AG09309 (cell line): ENCODE data around the gene KRTAP4-16.
"Not testable (repeated sequence)": the region's sequence is repeated elsewhere in the genome, so short reads cannot be mapped to it uniquely, and the experiment has no call there.

Experiments used
- DNase-seq: peaks from one replicate; pipeline ENCODE4 v3.0.0-alpha.2; 2010; ENCODE audit warnings: low read depth
- H3K4me3 ChIP-seq: 2 replicates; pipeline ENCODE4 v1.5.1; 2011; ENCODE audit warnings: mild to moderate bottlenecking, low read depth, low read length, moderate library complexity; ENCODE audit not compliant: control insufficient read depth
- CTCF ChIP-seq: IDR thresholded peaks from 2 replicates; pipeline ENCODE4 v1.5.1; 2011; ENCODE audit warnings: mild to moderate bottlenecking, low read depth, low read length, inconsistent platforms; ENCODE audit not compliant: insufficient read depth, control insufficient read depth; ENCODE audit errors: missing control alignments

Gene KRTAP4-16

GRCh38 chr17:41101586-41102259 is at the start of gene KRTAP4-16:
Gene KRTAP4-16, minus strand, starts transcription at chr17:41102209. Its CDS starts 0 bp downstream, at chr17:41102209.
- TF ChIP-seq CTCF: no peak
- peak within 1 kb of the TSS; percentile 12 for H3K4me3 ChIP-seq
- DNase-seq: no peak

GRCh38 chr17:41151525-41151924 is 49.5 kb upstream of the KRTAP4-16 start:
- no peak for DNase-seq
- TF ChIP-seq CTCF: no peak
- no peak overlapping the region for H3K4me3 ChIP-seq

- H3K4me3 ChIP-seq: no peak overlapping the region
- DNase-seq: no peak
- TF ChIP-seq CTCF: no peak
Measured at GRCh38 chr17:41150026-41150425, 48.0 kb upstream of the KRTAP4-16 start.

- H3K4me3 ChIP-seq: no peak within 1 kb of the TSS
- no peak for TF ChIP-seq CTCF
- DNase-seq: no peak
Measured at GRCh38 chr17:41149652-41149985, 47.6 kb upstream of the KRTAP4-16 start, which contains the start of gene KRTAP4-5. Gene KRTAP4-5, minus strand, starts transcription at chr17:41149825. Its CDS starts 58 bp downstream, at chr17:41149767.

GRCh38 chr17:41148971-41149651 is 47.1 kb upstream of the KRTAP4-16 start:
- not testable (repeated sequence) for DNase-seq, H3K4me3 ChIP-seq

GRCh38 chr17:41147531-41148204 is 45.7 kb upstream of the KRTAP4-16 start:
- no peak for DNase-seq

More at GRCh38 chr17:41147531-41148204, 45.7 kb upstream of the KRTAP4-16 start:
- no peak overlapping the region for H3K4me3 ChIP-seq
- no peak for TF ChIP-seq CTCF
